Liver (tissue), 3 donors: ENCODE measurements around the gene TMEM212.

Source experiments
- ATF3 ChIP-seq: IDR thresholded peaks from 2 replicates; pipeline ENCODE4 v1.6.1; 2016; ENCODE audit warnings: antibody characterized with exemption
- CTCF ChIP-seq: fragments of 150-350 bp; IDR thresholded peaks from 2 replicates; pipeline ENCODE4 v1.5.1; 2017; ENCODE audit warnings: improper control_type of control experiment, low read depth, low read length; ENCODE audit not compliant: missing input control
- EGR1 ChIP-seq, 2 donors: IDR thresholded peaks; 2 replicates each; pipeline ENCODE4 v1.6.1; 2016 to 2018; ENCODE audit warnings: antibody characterized with exemption in 2 of 2, low read depth in 2 of 2
- GABPA ChIP-seq, 2 donors: IDR thresholded peaks in 1 of 2; conservative IDR thresholded peaks in 1 of 2; 2 replicates each; pipeline ENCODE4 v1.6.1; 2016; ENCODE audit warnings: antibody characterized with exemption in 2 of 2, mild to moderate bottlenecking in 1 of 2, moderate library complexity in 1 of 2
- HNF4A ChIP-seq, 2 donors: conservative IDR thresholded peaks; 2 replicates each; pipeline ENCODE4 v1.6.1; 2016; ENCODE audit warnings: antibody characterized with exemption in 2 of 2, mild to moderate bottlenecking in 2 of 2
- HNF4G ChIP-seq: IDR thresholded peaks from 2 replicates; pipeline ENCODE4 v1.6.1; 2016; ENCODE audit warnings: antibody characterized with exemption
- JUND ChIP-seq, 2 donors: IDR thresholded peaks; 2 replicates each; pipeline ENCODE4 v1.6.1; 2016; ENCODE audit warnings: antibody characterized with exemption in 2 of 2
- MAX ChIP-seq: IDR thresholded peaks from 2 replicates; pipeline ENCODE4 v1.6.1; 2016; ENCODE audit warnings: antibody characterized with exemption
- NR2F2 ChIP-seq: IDR thresholded peaks from 2 replicates; pipeline ENCODE4 v1.6.1; 2016; ENCODE audit warnings: antibody characterized with exemption
- RAD21 ChIP-seq, 2 donors: IDR thresholded peaks; 2 replicates each; pipeline ENCODE4 v1.6.1; 2016; ENCODE audit warnings: antibody characterized with exemption in 2 of 2, mild to moderate bottlenecking in 2 of 2
- REST ChIP-seq: IDR thresholded peaks from 2 replicates; pipeline ENCODE4 v1.6.1; 2016; ENCODE audit warnings: antibody characterized with exemption, mild to moderate bottlenecking
- RXRA ChIP-seq, 2 donors: IDR thresholded peaks; 2 replicates each; pipeline ENCODE4 v1.6.1; 2017 to 2018; ENCODE audit warnings: antibody characterized with exemption in 2 of 2, mild to moderate bottlenecking in 1 of 2
- TAF1 ChIP-seq: conservative IDR thresholded peaks from 2 replicates; pipeline ENCODE4 v1.6.1; 2016; ENCODE audit warnings: antibody characterized with exemption, mild to moderate bottlenecking
- YY1 ChIP-seq: IDR thresholded peaks from 2 replicates; pipeline ENCODE4 v1.6.1; 2016; ENCODE audit warnings: antibody characterized with exemption, mild to moderate bottlenecking
- donor health status: healthy.
- donor health status: healthy.

GRCh38 chr3:171875923-171876412 is 32.8 kb downstream of the TMEM212 start:
- no peak for TF ChIP-seq ATF3
- TF ChIP-seq CTCF = no peak
- peak in 1 of 2 donors; percentile 38 for TF ChIP-seq RXRA (IDR thresholded peaks at IDR 0.05)
- TF ChIP-seq EGR1 (IDR thresholded peaks at IDR 0.05; ENCODE audit: low read depth in 2 of 2) = no peak
- TF ChIP-seq RAD21 (IDR thresholded peaks at IDR 0.05) = no peak
- TF ChIP-seq YY1 = no peak
- no peak for TF ChIP-seq TAF1
- TF ChIP-seq MAX = no peak
- TF ChIP-seq REST = no peak
- peak; percentile 74 to 92 for TF ChIP-seq HNF4A (conservative IDR thresholded peaks at IDR 0.05)
- no peak for TF ChIP-seq JUND (IDR thresholded peaks at IDR 0.05)
- TF ChIP-seq NR2F2 = no peak
- TF ChIP-seq HNF4G = no peak
- no peak for TF ChIP-seq GABPA (IDR thresholded peaks at IDR 0.05 in 1 of 2, conservative IDR thresholded peaks at IDR 0.05 in 1 of 2)
